WTC11 (cell line): ENCODE data around the gene MPPE1. TPM values are rescaled to one million over a fixed set of nuclear protein-coding genes. Genes with fewer than 3 reads are reported as not detected.
A peak's percentile ranks its signal among the peaks of the same experiment; 100 is the strongest.

Experiments used
- ATF1 ChIP-seq: sonication (generic); formaldehyde crosslinking; IDR thresholded peaks from 2 replicates; pipeline ENCODE4 v1.8.1; 2023; ENCODE audit warnings: mild to moderate bottlenecking, moderate library complexity, missing genetic modification reagents
- CBFB ChIP-seq: sonication (generic); formaldehyde crosslinking; IDR thresholded peaks from 2 replicates; pipeline ENCODE4 v1.8.1; 2022; ENCODE audit warnings: mild to moderate bottlenecking, low read depth, missing genetic modification reagents
- FOXK1 ChIP-seq: sonication (generic); formaldehyde crosslinking; IDR thresholded peaks from 2 replicates; pipeline ENCODE4 v1.8.0; 2022; ENCODE audit warnings: mild to moderate bottlenecking, moderate library complexity, missing genetic modification reagents
- HMGXB4 ChIP-seq: sonication (generic); formaldehyde crosslinking; IDR thresholded peaks from 2 replicates; pipeline ENCODE4 v1.8.1; 2023; ENCODE audit warnings: mild to moderate bottlenecking, moderate library complexity, missing genetic modification reagents
- MAX ChIP-seq: sonication (generic); formaldehyde crosslinking; IDR thresholded peaks from 2 replicates; pipeline ENCODE4 v1.8.0; 2022; ENCODE audit warnings: mild to moderate bottlenecking, missing genetic modification reagents
- MXD4 ChIP-seq: fragments of 250-450 bp; sonication (Bioruptor Pico); IDR thresholded peaks from 2 replicates; pipeline ENCODE4 v1.8.0; 2021; ENCODE audit warnings: mild to moderate bottlenecking, moderate library complexity, borderline replicate concordance
- MYBL2 ChIP-seq: sonication (generic); formaldehyde crosslinking; IDR thresholded peaks from 2 replicates; pipeline ENCODE4 v1.8.1; 2023; ENCODE audit warnings: mild to moderate bottlenecking, moderate library complexity, missing genetic modification reagents
- NR2C2 ChIP-seq: sonication (generic); formaldehyde crosslinking; IDR thresholded peaks from 2 replicates; pipeline ENCODE4 v1.8.0; 2022; ENCODE audit warnings: mild to moderate bottlenecking, missing genetic modification reagents
- SMAD3 ChIP-seq: sonication (generic); formaldehyde crosslinking; IDR thresholded peaks from 2 replicates; pipeline ENCODE4 v1.8.0; 2022; ENCODE audit warnings: missing genetic modification reagents, mild to moderate bottlenecking, borderline replicate concordance
- SMAD4 ChIP-seq: sonication (generic); formaldehyde crosslinking; IDR thresholded peaks from 2 replicates; pipeline ENCODE4 v1.8.0; 2022; ENCODE audit warnings: mild to moderate bottlenecking, missing genetic modification reagents
- SP1 ChIP-seq: sonication (generic); formaldehyde crosslinking; conservative IDR thresholded peaks from 2 replicates; pipeline ENCODE4 v1.8.1; 2022; ENCODE audit warnings: missing genetic modification reagents
- TEAD1 ChIP-seq: sonication (generic); formaldehyde crosslinking; IDR thresholded peaks from 2 replicates; pipeline ENCODE4 v1.8.0; 2022; ENCODE audit warnings: mild to moderate bottlenecking, missing genetic modification reagents
- TP53 ChIP-seq: sonication (generic); formaldehyde crosslinking; IDR thresholded peaks from 2 replicates; pipeline ENCODE4 v1.8.1; 2023; ENCODE audit warnings: mild to moderate bottlenecking, missing genetic modification reagents
- ZBTB21 ChIP-seq: sonication (generic); formaldehyde crosslinking; IDR thresholded peaks from 2 replicates; pipeline ENCODE4 v1.8.1; 2023; ENCODE audit warnings: mild to moderate bottlenecking, missing genetic modification reagents, borderline replicate concordance
- ZNF532 ChIP-seq: fragments of 250-450 bp; sonication (Bioruptor Pico); IDR thresholded peaks from 2 replicates; pipeline ENCODE4 v1.9.0; 2021; ENCODE audit warnings: mild to moderate bottlenecking, borderline replicate concordance
- total RNA-seq: library from RNA; stranded (reverse); gene quantifications from 3 replicates; pipeline ENCODE4 v1.2.3, GENCODE V29; 2021
- TF ChIP-seq, protein P1 (sequence below): fragments of 200-600 bp; IDR thresholded peaks from 2 replicates; pipeline ENCODE4 v1.8.0; 2022; ENCODE audit warnings: antibody characterized with exemption
- TF ChIP-seq, protein P2 (sequence below): sonication (generic); formaldehyde crosslinking; IDR thresholded peaks from 2 replicates; pipeline ENCODE4 v1.8.0; 2023; ENCODE audit warnings: missing genetic modification reagents, mild to moderate bottlenecking, borderline replicate concordance
- TF ChIP-seq, protein P3 (sequence below): fragments of 250-450 bp; sonication (Bioruptor Pico); conservative IDR thresholded peaks from 2 replicates; pipeline ENCODE4 v1.9.0; 2021; ENCODE audit warnings: mild to moderate bottlenecking
- TF ChIP-seq, protein P4 (sequence below): sonication (generic); formaldehyde crosslinking; IDR thresholded peaks from 2 replicates; pipeline ENCODE4 v1.8.1; 2023; ENCODE audit warnings: mild to moderate bottlenecking, missing genetic modification reagents, borderline replicate concordance

Gene MPPE1
- total RNA-seq, 1 experiment from 2014 or later, result 29.1 TPM

- TF ChIP-seq MXD4 (CRISPR knock-in tag), result no peak
- TF ChIP-seq TP53, result peak; percentile 46; the same call in 1 of the 2 replicates
- TF ChIP-seq FOXK1 (CRISPR knock-in tag), result peak; percentile 100
- TF ChIP-seq MAX (CRISPR knock-in tag), result peak; percentile 70
- TF ChIP-seq SP1 (CRISPR knock-in tag), result peak; percentile 97
- peak; percentile 70; the same call in 1 of the 2 replicates for TF ChIP-seq ZBTB21 (CRISPR knock-in tag)
- TF ChIP-seq, protein P1, sequence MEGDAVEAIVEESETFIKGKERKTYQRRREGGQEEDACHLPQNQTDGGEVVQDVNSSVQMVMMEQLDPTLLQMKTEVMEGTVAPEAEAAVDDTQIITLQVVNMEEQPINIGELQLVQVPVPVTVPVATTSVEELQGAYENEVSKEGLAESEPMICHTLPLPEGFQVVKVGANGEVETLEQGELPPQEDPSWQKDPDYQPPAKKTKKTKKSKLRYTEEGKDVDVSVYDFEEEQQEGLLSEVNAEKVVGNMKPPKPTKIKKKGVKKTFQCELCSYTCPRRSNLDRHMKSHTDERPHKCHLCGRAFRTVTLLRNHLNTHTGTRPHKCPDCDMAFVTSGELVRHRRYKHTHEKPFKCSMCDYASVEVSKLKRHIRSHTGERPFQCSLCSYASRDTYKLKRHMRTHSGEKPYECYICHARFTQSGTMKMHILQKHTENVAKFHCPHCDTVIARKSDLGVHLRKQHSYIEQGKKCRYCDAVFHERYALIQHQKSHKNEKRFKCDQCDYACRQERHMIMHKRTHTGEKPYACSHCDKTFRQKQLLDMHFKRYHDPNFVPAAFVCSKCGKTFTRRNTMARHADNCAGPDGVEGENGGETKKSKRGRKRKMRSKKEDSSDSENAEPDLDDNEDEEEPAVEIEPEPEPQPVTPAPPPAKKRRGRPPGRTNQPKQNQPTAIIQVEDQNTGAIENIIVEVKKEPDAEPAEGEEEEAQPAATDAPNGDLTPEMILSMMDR, result no peak
- peak; percentile 54; the same call in 1 of the 2 replicates for TF ChIP-seq TEAD1 (CRISPR knock-in tag)
- no peak for TF ChIP-seq NR2C2 (CRISPR knock-in tag)
- peak; percentile 92; the same call in 1 of the 2 replicates for TF ChIP-seq ATF1 (CRISPR knock-in tag)
- TF ChIP-seq, protein P2, sequence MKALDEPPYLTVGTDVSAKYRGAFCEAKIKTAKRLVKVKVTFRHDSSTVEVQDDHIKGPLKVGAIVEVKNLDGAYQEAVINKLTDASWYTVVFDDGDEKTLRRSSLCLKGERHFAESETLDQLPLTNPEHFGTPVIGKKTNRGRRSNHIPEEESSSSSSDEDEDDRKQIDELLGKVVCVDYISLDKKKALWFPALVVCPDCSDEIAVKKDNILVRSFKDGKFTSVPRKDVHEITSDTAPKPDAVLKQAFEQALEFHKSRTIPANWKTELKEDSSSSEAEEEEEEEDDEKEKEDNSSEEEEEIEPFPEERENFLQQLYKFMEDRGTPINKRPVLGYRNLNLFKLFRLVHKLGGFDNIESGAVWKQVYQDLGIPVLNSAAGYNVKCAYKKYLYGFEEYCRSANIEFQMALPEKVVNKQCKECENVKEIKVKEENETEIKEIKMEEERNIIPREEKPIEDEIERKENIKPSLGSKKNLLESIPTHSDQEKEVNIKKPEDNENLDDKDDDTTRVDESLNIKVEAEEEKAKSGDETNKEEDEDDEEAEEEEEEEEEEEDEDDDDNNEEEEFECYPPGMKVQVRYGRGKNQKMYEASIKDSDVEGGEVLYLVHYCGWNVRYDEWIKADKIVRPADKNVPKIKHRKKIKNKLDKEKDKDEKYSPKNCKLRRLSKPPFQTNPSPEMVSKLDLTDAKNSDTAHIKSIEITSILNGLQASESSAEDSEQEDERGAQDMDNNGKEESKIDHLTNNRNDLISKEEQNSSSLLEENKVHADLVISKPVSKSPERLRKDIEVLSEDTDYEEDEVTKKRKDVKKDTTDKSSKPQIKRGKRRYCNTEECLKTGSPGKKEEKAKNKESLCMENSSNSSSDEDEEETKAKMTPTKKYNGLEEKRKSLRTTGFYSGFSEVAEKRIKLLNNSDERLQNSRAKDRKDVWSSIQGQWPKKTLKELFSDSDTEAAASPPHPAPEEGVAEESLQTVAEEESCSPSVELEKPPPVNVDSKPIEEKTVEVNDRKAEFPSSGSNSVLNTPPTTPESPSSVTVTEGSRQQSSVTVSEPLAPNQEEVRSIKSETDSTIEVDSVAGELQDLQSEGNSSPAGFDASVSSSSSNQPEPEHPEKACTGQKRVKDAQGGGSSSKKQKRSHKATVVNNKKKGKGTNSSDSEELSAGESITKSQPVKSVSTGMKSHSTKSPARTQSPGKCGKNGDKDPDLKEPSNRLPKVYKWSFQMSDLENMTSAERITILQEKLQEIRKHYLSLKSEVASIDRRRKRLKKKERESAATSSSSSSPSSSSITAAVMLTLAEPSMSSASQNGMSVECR (CRISPR knock-in tag), result peak; percentile 96
- TF ChIP-seq, protein P3, sequence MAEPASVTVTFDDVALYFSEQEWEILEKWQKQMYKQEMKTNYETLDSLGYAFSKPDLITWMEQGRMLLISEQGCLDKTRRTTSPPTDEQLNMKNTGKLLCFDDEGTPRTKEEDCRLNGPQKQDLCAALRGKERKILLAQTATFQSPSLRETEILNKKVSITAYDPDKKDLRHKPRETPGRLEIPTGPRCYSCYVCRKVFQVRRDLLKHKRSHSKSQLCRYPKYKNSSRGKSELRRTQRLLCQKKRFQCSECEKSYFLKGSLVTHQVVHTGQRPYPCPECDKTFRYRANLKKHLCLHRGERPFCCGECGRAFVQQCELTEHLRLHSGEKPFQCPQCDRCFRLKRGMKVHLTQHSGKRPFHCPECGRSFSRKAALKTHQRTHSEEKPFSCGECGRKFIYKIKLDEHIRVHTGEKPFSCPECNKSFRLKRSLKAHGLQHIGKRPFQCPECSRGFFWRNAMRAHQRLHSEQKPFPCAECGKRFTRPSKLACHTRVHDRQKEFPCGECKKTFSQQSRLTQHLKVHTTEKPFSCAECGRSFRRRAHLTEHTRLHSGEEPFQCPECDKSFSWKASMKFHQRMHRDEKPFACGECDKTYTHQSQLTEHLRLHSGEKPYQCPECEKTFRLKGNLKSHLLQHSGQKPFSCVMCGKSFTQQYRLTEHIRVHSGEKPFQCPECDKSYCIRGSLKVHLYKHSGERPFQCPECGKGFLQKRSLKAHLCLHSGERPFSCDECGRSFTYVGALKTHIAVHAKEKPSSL (CRISPR knock-in tag), result no peak
- 0 out of 2 replicates have a peak, but pooled peaks have one; percentile 40 for TF ChIP-seq SMAD3 (CRISPR knock-in tag)
- TF ChIP-seq, protein P4, sequence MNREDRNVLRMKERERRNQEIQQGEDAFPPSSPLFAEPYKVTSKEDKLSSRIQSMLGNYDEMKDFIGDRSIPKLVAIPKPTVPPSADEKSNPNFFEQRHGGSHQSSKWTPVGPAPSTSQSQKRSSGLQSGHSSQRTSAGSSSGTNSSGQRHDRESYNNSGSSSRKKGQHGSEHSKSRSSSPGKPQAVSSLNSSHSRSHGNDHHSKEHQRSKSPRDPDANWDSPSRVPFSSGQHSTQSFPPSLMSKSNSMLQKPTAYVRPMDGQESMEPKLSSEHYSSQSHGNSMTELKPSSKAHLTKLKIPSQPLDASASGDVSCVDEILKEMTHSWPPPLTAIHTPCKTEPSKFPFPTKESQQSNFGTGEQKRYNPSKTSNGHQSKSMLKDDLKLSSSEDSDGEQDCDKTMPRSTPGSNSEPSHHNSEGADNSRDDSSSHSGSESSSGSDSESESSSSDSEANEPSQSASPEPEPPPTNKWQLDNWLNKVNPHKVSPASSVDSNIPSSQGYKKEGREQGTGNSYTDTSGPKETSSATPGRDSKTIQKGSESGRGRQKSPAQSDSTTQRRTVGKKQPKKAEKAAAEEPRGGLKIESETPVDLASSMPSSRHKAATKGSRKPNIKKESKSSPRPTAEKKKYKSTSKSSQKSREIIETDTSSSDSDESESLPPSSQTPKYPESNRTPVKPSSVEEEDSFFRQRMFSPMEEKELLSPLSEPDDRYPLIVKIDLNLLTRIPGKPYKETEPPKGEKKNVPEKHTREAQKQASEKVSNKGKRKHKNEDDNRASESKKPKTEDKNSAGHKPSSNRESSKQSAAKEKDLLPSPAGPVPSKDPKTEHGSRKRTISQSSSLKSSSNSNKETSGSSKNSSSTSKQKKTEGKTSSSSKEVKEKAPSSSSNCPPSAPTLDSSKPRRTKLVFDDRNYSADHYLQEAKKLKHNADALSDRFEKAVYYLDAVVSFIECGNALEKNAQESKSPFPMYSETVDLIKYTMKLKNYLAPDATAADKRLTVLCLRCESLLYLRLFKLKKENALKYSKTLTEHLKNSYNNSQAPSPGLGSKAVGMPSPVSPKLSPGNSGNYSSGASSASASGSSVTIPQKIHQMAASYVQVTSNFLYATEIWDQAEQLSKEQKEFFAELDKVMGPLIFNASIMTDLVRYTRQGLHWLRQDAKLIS (CRISPR knock-in tag), result 0 out of 2 replicates have a peak, but pooled peaks have one; percentile 35
- TF ChIP-seq MYBL2 (CRISPR knock-in tag), result no peak
- no peak for TF ChIP-seq ZNF532 (CRISPR knock-in tag)
- TF ChIP-seq SMAD4 (CRISPR knock-in tag), result no peak
- 0 out of 2 replicates have a peak, but pooled peaks have one; percentile 74 for TF ChIP-seq CBFB
- TF ChIP-seq HMGXB4 (CRISPR knock-in tag), result peak; percentile 55; the same call in 1 of the 2 replicates
Observed at GRCh38 chr18:11851146-11851805, 56.8 kb downstream of the MPPE1 start, which contains the start of gene CHMP1B (continued).
